Naive thymus-derived CD8-positive, alpha-beta T cell (primary cell): ENCODE results near the gene MGMT. TPM values are rescaled to one million over a fixed set of nuclear protein-coding genes. Genes with fewer than 3 reads are reported as not detected.

Experiments
- ATAC-seq, 2 donors: fragments of 150-1000 bp; cut with Tn5 transposase in 1 of 2; sonication (Bioruptor Pico), chemical (Tn5 transposase) in 1 of 2; 1 replicate in 1 of 2; 2 replicates in 1 of 2; pipeline ENCODE4 v1.10.0; 2021; ENCODE audit warnings: mild to moderate bottlenecking in 2 of 2, moderate library complexity in 2 of 2
- POLR2A ChIA-PET: fragments of 350-600 bp; sonication (Branson Sonifier 250); formaldehyde crosslinking; loops from one replicate; lab custom pipeline; 2021; ENCODE audit warnings: antibody characterized with exemption; lab: Charles Lee
- DNase-seq, 10 donors: peaks; one replicate each; pipeline versions ENCODE4 v3.0.0 to v3.0.0-alpha.2; 2020 to 2022
- H3K27ac Mint-ChIP-seq, 10 donors: one replicate each; pipeline ENCODE4 v1.8.0; 2020 to 2022; ENCODE audit warnings: mild to moderate bottlenecking in 10 of 10, mixed read lengths in 10 of 10, moderate library complexity in 4 of 10, inconsistent platforms in 1 of 10
- H3K27me3 Mint-ChIP-seq, 5 donors: one replicate each; pipeline ENCODE4 v1.8.0; 2021 to 2022; ENCODE audit warnings: mixed read lengths in 5 of 5
- H3K36me3 Mint-ChIP-seq, 3 donors: one replicate each; pipeline ENCODE4 v1.8.0; 2020 to 2022; ENCODE audit warnings: mixed read lengths in 3 of 3, mild to moderate bottlenecking in 2 of 3, inconsistent platforms in 1 of 3
- H3K4me1 Mint-ChIP-seq, 4 donors: one replicate each; pipeline ENCODE4 v1.8.0; 2021 to 2022; ENCODE audit warnings: mixed read lengths in 4 of 4
- H3K4me3 Mint-ChIP-seq, 10 donors: one replicate each; pipeline ENCODE4 v1.8.0; 2020 to 2022; ENCODE audit warnings: mild to moderate bottlenecking in 10 of 10, mixed read lengths in 10 of 10, moderate library complexity in 6 of 10, inconsistent platforms in 1 of 10
- H3K9me3 Mint-ChIP-seq, 9 donors: one replicate each; pipeline ENCODE4 v1.8.0; 2020 to 2022; ENCODE audit warnings: mixed read lengths in 9 of 9, mild to moderate bottlenecking in 3 of 9, inconsistent platforms in 1 of 9, moderate library complexity in 1 of 9
- polyA plus RNA-seq, 3 donors: library from polyadenylated mRNA; unstranded; fragments of 300-500 nt; fragmentation: Illumina TruSeq; gene quantifications; one replicate each; pipeline ENCODE4 v1.2.3, GENCODE V29; 2021
- total RNA-seq, 8 experiments: library from RNA in 2 of 8; stranded (reverse) in 2 of 8; gene quantifications; one replicate each; pipeline ENCODE4 v1.2.3 and lab custom pipeline; 2021 to 2026

The MGMT gene
- total and polyA plus RNA-seq, 5 experiments from 2014 or later = 18.9 to 41.7 (median 32.2) TPM

GRCh38 chr10:129725482-129725881 lies 258.4 kb downstream of the MGMT start:
- Mint-ChIP-seq H3K9me3 (peaks cover 19 to 84% (median 41%) of the 10 kb centered on the region in 9 donors), H3K4me1 (peaks cover 0 to 5% (median 0%) of the 10 kb centered on the region in 4 donors), H3K27me3 (no peaks in the 10 kb centered on the region), H3K4me3 (no peak overlapping the region), H3K27ac (no peak overlapping the region), H3K36me3 (peaks cover 58 to 68% (median 61%) of the 10 kb centered on the region in 3 donors)
- no peak for ATAC-seq
- no peak for DNase-seq
- POLR2A ChIA-PET = no interaction called here

GRCh38 chr10:129725890-129726631 lies 259.0 kb downstream of the MGMT start:
- POLR2A ChIA-PET = no interaction called here
- ATAC-seq = no peak
- Mint-ChIP-seq H3K4me1 (peaks cover 0 to 5% (median 0%) of the 10 kb centered on the region in 4 donors), H3K4me3 (no peak overlapping the region), H3K36me3 (peaks cover 54 to 66% (median 61%) of the 10 kb centered on the region in 3 donors), H3K9me3 (peaks cover 18 to 84% (median 35%) of the 10 kb centered on the region in 9 donors), H3K27me3 (no peaks in the 10 kb centered on the region), H3K27ac (no peak overlapping the region)
- DNase-seq = no peak

- H3K4me3 Mint-ChIP-seq = no peak overlapping the region
- H3K27ac Mint-ChIP-seq = no peak overlapping the region
- no peaks in the 10 kb centered on the region for H3K27me3 Mint-ChIP-seq
- peak in 1 of 10 donors; percentile 12 for DNase-seq
- H3K36me3 Mint-ChIP-seq = peaks cover 48 to 62% (median 55%) of the 10 kb centered on the region in 3 donors
- peaks cover 14 to 85% (median 29%) of the 10 kb centered on the region in 9 donors for H3K9me3 Mint-ChIP-seq
- peaks cover 0 to 5% (median 0%) of the 10 kb centered on the region in 4 donors for H3K4me1 Mint-ChIP-seq
- no peak for ATAC-seq
- POLR2A ChIA-PET = no interaction called here
Observed at GRCh38 chr10:129727071-129727470, 260.0 kb downstream of the MGMT start.

- peaks cover 14 to 84% (median 29%) of the 10 kb centered on the region in 9 donors for H3K9me3 Mint-ChIP-seq
- no peak overlapping the region for H3K27ac Mint-ChIP-seq
- no peaks in the 10 kb centered on the region for H3K27me3 Mint-ChIP-seq
- peaks cover 45 to 60% (median 51%) of the 10 kb centered on the region in 3 donors for H3K36me3 Mint-ChIP-seq
- peaks cover 0 to 5% (median 0%) of the 10 kb centered on the region in 4 donors for H3K4me1 Mint-ChIP-seq
- POLR2A ChIA-PET = no interaction called here
- ATAC-seq (no peak), DNase-seq (no peak)
- H3K4me3 Mint-ChIP-seq = no peak overlapping the region
Observed at GRCh38 chr10:129727495-129727894, 260.5 kb downstream of the MGMT start.

GRCh38 chr10:129728246-129728820 lies 261.3 kb downstream of the MGMT start:
- no peak overlapping the region for H3K4me3 Mint-ChIP-seq
- H3K9me3 Mint-ChIP-seq = peaks cover 14 to 78% (median 29%) of the 10 kb centered on the region in 9 donors
- POLR2A ChIA-PET = no interaction called here
- peak overlapping the region in 1 of 10 donors; percentile 60 for H3K27ac Mint-ChIP-seq
- no peaks in the 10 kb centered on the region for H3K27me3 Mint-ChIP-seq
- H3K36me3 Mint-ChIP-seq = peaks cover 38 to 53% (median 50%) of the 10 kb centered on the region in 3 donors
- H3K4me1 Mint-ChIP-seq = peaks cover 0 to 5% (median 0%) of the 10 kb centered on the region in 4 donors
- ATAC-seq = no peak
- peak in 1 of 10 donors; percentile 9 for DNase-seq

- Mint-ChIP-seq H3K36me3 (peaks cover 31 to 48% (median 46%) of the 10 kb centered on the region in 3 donors), H3K27me3 (no peaks in the 10 kb centered on the region), H3K4me3 (no peak overlapping the region), H3K27ac (no peak overlapping the region), H3K4me1 (peaks cover 0 to 5% (median 0%) of the 10 kb centered on the region in 4 donors), H3K9me3 (peaks cover 13 to 75% (median 29%) of the 10 kb centered on the region in 9 donors)
- POLR2A ChIA-PET = no interaction called here
- ATAC-seq (no peak), DNase-seq (no peak)
Observed at GRCh38 chr10:129728905-129729795, 262.1 kb downstream of the MGMT start.

- ATAC-seq (no peak), DNase-seq (no peak)
- H3K4me1 Mint-ChIP-seq = peaks cover 0 to 5% (median 0%) of the 10 kb centered on the region in 4 donors
- no peaks in the 10 kb centered on the region for H3K27me3 Mint-ChIP-seq
- H3K9me3 Mint-ChIP-seq = peaks cover 9 to 63% (median 29%) of the 10 kb centered on the region in 9 donors
- peaks cover 20 to 37% (median 33%) of the 10 kb centered on the region in 3 donors for H3K36me3 Mint-ChIP-seq
- POLR2A ChIA-PET = no interaction called here
- H3K4me3 Mint-ChIP-seq = no peak overlapping the region
- no peak overlapping the region for H3K27ac Mint-ChIP-seq
Observed at GRCh38 chr10:129730272-129730992, 263.4 kb downstream of the MGMT start.

- Mint-ChIP-seq H3K4me1 (peaks cover 0 to 5% (median 0%) of the 10 kb centered on the region in 4 donors), H3K36me3 (peaks cover 15 to 32% (median 28%) of the 10 kb centered on the region in 3 donors), H3K9me3 (peaks cover 9 to 58% (median 29%) of the 10 kb centered on the region in 9 donors), H3K4me3 (no peak overlapping the region), H3K27me3 (no peaks in the 10 kb centered on the region), H3K27ac (peak overlapping the region in 1 of 10 donors; percentile 44)
- POLR2A ChIA-PET = no interaction called here
- no peak for DNase-seq
- ATAC-seq = no peak
Observed at GRCh38 chr10:129730993-129731325, 263.9 kb downstream of the MGMT start.

GRCh38 chr10:129740532-129741279 lies 273.7 kb downstream of the MGMT start:
- POLR2A ChIA-PET = no interaction called here
- H3K27ac Mint-ChIP-seq = no peak overlapping the region
- no peak for ATAC-seq
- no peak overlapping the region for H3K4me3 Mint-ChIP-seq
- H3K9me3 Mint-ChIP-seq = peaks cover 0 to 60% (median 30%) of the 10 kb centered on the region in 9 donors
- peaks cover 0 to 12% (median under 1%) of the 10 kb centered on the region in 4 donors for H3K4me1 Mint-ChIP-seq
- peaks cover 34 to 59% (median 36%) of the 10 kb centered on the region in 3 donors for H3K36me3 Mint-ChIP-seq
- no peaks in the 10 kb centered on the region for H3K27me3 Mint-ChIP-seq
- DNase-seq = no peak

GRCh38 chr10:129741280-129741977 lies 274.4 kb downstream of the MGMT start:
- POLR2A ChIA-PET = no interaction called here
- Mint-ChIP-seq H3K27ac (no peak overlapping the region), H3K9me3 (peaks cover 3 to 64% (median 32%) of the 10 kb centered on the region in 9 donors), H3K4me3 (no peak overlapping the region), H3K27me3 (no peaks in the 10 kb centered on the region), H3K36me3 (peaks cover 36 to 62% (median 41%) of the 10 kb centered on the region in 3 donors), H3K4me1 (peaks cover 0 to 12% (median under 1%) of the 10 kb centered on the region in 4 donors)
- no peak for DNase-seq
- no peak for ATAC-seq
